ENCODE measurements around the gene RTN4. TPM values are rescaled to one million over a fixed set of nuclear protein-coding genes. Genes with fewer than 3 reads are reported as not detected.
"Not testable (repeated sequence)": the region's sequence is repeated elsewhere in the genome, so short reads cannot be mapped to it uniquely, and the experiment has no call there.

Gene RTN4
- 370 TPM for total RNA-seq

- peak; percentile 99 for DNase-seq (ENCODE audit: low spot score)
Observed at GRCh38 chr2:55050100-55050994, at the start of gene RTN4. Gene RTN4 (minus strand): TSS chr2:55050451. CDS start chr2:55050300, 151 bp downstream.

- no peak for DNase-seq (ENCODE audit: low spot score)
Observed at GRCh38 chr2:55099493-55099877, 49.2 kb upstream of the RTN4 start.

- no peak for DNase-seq (ENCODE audit: low spot score)
Observed at GRCh38 chr2:55097461-55098410, 47.5 kb upstream of the RTN4 start.

GRCh38 chr2:55097082-55097460, 46.8 kb upstream of the RTN4 start:
- DNase-seq (ENCODE audit: low spot score) = no peak

- DNase-seq (ENCODE audit: low spot score) = no peak
Observed at GRCh38 chr2:55096586-55096985, 46.3 kb upstream of the RTN4 start.

GRCh38 chr2:55093381-55093780, 43.1 kb upstream of the RTN4 start:
- DNase-seq (ENCODE audit: low spot score) = no peak

- no peak for DNase-seq (ENCODE audit: low spot score)
Observed at GRCh38 chr2:55092439-55092838, 42.2 kb upstream of the RTN4 start.

GRCh38 chr2:55091681-55092080, 41.4 kb upstream of the RTN4 start:
- DNase-seq (ENCODE audit: low spot score) = not testable (repeated sequence)

- no peak for DNase-seq (ENCODE audit: low spot score)
Observed at GRCh38 chr2:55090702-55091101, 40.5 kb upstream of the RTN4 start.

- DNase-seq (ENCODE audit: low spot score) = no peak
Observed at GRCh38 chr2:55089726-55090125, 39.5 kb upstream of the RTN4 start.

GRCh38 chr2:55088400-55088799, 38.1 kb upstream of the RTN4 start:
- no peak for DNase-seq (ENCODE audit: low spot score)

GRCh38 chr2:55087936-55088335, 37.7 kb upstream of the RTN4 start:
- no peak for DNase-seq (ENCODE audit: low spot score)

- DNase-seq (ENCODE audit: low spot score) = no peak
Observed at GRCh38 chr2:55087501-55087900, 37.2 kb upstream of the RTN4 start.

- no peak for DNase-seq (ENCODE audit: low spot score)
Observed at GRCh38 chr2:55085113-55086040, 35.1 kb upstream of the RTN4 start.

GRCh38 chr2:55084641-55085040, 34.4 kb upstream of the RTN4 start:
- DNase-seq (ENCODE audit: low spot score) = no peak

GRCh38 chr2:55080204-55080738, 30.0 kb upstream of the RTN4 start:
- no peak for DNase-seq (ENCODE audit: low spot score)

GRCh38 chr2:55078956-55079355, 28.7 kb upstream of the RTN4 start:
- no peak for DNase-seq (ENCODE audit: low spot score)

GRCh38 chr2:55076721-55077120, 26.5 kb upstream of the RTN4 start:
- DNase-seq (ENCODE audit: low spot score) = no peak

GRCh38 chr2:55076019-55076418, 25.8 kb upstream of the RTN4 start:
- not testable (repeated sequence) for DNase-seq (ENCODE audit: low spot score)

GRCh38 chr2:55073000-55073983, 23.0 kb upstream of the RTN4 start:
- no peak for DNase-seq (ENCODE audit: low spot score)

Data from mucosa of gallbladder (tissue), 1 donor.